GM23338 (cell line): ENCODE measurements around the gene GPR61. TPM values are rescaled to one million over a fixed set of nuclear protein-coding genes. Genes with fewer than 3 reads are reported as not detected.

Experiments used
- ATAC-seq: fragments of 200-7000 bp; cut with Tn5 transposase; 3 replicates; pipeline ENCODE4 v1.9.1; 2020
- DNase-seq: peaks from one replicate; pipeline ENCODE4 v3.0.0-alpha.2; 2015; ENCODE audit warnings: low spot score
- H2AFZ ChIP-seq: fragments of 200-600 bp; sonication (generic); 2 replicates; pipeline ENCODE4 v1.8.0; 2016; ENCODE audit warnings: antibody characterized with exemption, mild to moderate bottlenecking, moderate library complexity
- H3F3A ChIP-seq: fragments of 200-600 bp; sonication (generic); replicated peaks from 2 replicates; pipeline ENCODE4 v1.8.0; 2017; ENCODE audit warnings: antibody characterized with exemption, mixed run types, low read depth
- H3K27ac ChIP-seq: fragments of 200-600 bp; sonication (generic); 2 replicates; pipeline ENCODE4 v1.6.1; 2016; ENCODE audit warnings: low read depth
- H3K27me3 ChIP-seq: fragments of 200-600 bp; sonication (generic); 2 replicates; pipeline ENCODE4 v1.8.0; 2016; ENCODE audit warnings: mild to moderate bottlenecking, mixed run types, moderate library complexity; ENCODE audit not compliant: insufficient read depth
- H3K36me3 ChIP-seq: fragments of 200-600 bp; sonication (generic); 2 replicates; pipeline ENCODE4 v1.8.0; 2016; ENCODE audit warnings: mild to moderate bottlenecking; ENCODE audit not compliant: insufficient read depth
- H3K4me1 ChIP-seq: fragments of 200-600 bp; sonication (generic); 2 replicates; pipeline ENCODE4 v1.8.0; 2016; ENCODE audit warnings: mild to moderate bottlenecking, moderate library complexity; ENCODE audit not compliant: insufficient read depth
- H3K4me2 ChIP-seq: fragments of 200-600 bp; sonication (generic); 2 replicates; pipeline ENCODE4 v1.7.1; 2017; ENCODE audit warnings: mixed run types
- H3K4me3 ChIP-seq: fragments of 200-600 bp; sonication (generic); 2 replicates; pipeline ENCODE4 v1.6.1; 2016; ENCODE audit warnings: mixed run types
- H3K79me2 ChIP-seq: fragments of 200-600 bp; sonication (generic); replicated peaks from 2 replicates; pipeline ENCODE4 v1.8.0; 2017; ENCODE audit warnings: mild to moderate bottlenecking; ENCODE audit not compliant: insufficient read depth
- H3K9me2 ChIP-seq: fragments of 200-600 bp; sonication (generic); 2 replicates; pipeline ENCODE4 v1.8.0; 2017; ENCODE audit not compliant: insufficient read depth
- H4K20me1 ChIP-seq: fragments of 200-600 bp; sonication (generic); replicated peaks from 2 replicates; pipeline ENCODE4 v1.8.0; 2017; ENCODE audit warnings: mild to moderate bottlenecking; ENCODE audit not compliant: insufficient read depth
- H3K27ac Mint-ChIP-seq: 2 replicates; pipeline ENCODE4 v1.8.0; 2020; ENCODE audit warnings: inconsistent platforms, mild to moderate bottlenecking, moderate library complexity, mixed read lengths
- H3K27me3 Mint-ChIP-seq: 3 replicates; pipeline ENCODE4 v1.8.0; 2022; ENCODE audit warnings: low read depth, mild to moderate bottlenecking, moderate library complexity, mixed read lengths, inconsistent platforms; ENCODE audit not compliant: insufficient read depth, poor library complexity
- H3K36me3 Mint-ChIP-seq: 3 replicates; pipeline ENCODE4 v1.8.0; 2021; ENCODE audit warnings: low read depth, mild to moderate bottlenecking, inconsistent platforms, moderate library complexity, mixed read lengths
- H3K4me1 Mint-ChIP-seq: 3 replicates; pipeline ENCODE4 v1.8.0; 2020; ENCODE audit warnings: mild to moderate bottlenecking, inconsistent platforms, mixed read lengths
- H3K4me3 Mint-ChIP-seq: 3 replicates; pipeline ENCODE4 v1.8.0; 2021; ENCODE audit warnings: moderate library complexity, mild to moderate bottlenecking, inconsistent platforms, mixed read lengths
- H3K9me3 Mint-ChIP-seq: 3 replicates; pipeline ENCODE4 v1.8.0; 2020; ENCODE audit warnings: moderate library complexity, mild to moderate bottlenecking, inconsistent platforms, mixed read lengths
- CREB1 ChIP-seq: fragments of 250-450 bp; sonication (Bioruptor Pico); IDR thresholded peaks from 2 replicates; pipeline ENCODE4 v1.5.0; 2020; ENCODE audit warnings: low read depth, mild to moderate bottlenecking, moderate library complexity
- CTCF ChIP-seq, 2 experiments: fragments of 200-600 bp in 1 of 2; sonication (generic) in 1 of 2; conservative IDR thresholded peaks; 2 replicates each; pipeline versions ENCODE4 v1.5.1 to v1.6.1; 2016 to 2017; ENCODE audit warnings: antibody characterized with exemption in 2 of 2, low read depth in 2 of 2, mild to moderate bottlenecking in 2 of 2, moderate library complexity in 1 of 2
- ETS1 ChIP-seq: IDR thresholded peaks from 2 replicates; pipeline ENCODE4 v1.6.1; 2016; ENCODE audit warnings: antibody characterized with exemption
- EZH2 ChIP-seq: fragments of 200-600 bp; sonication (generic); IDR thresholded peaks from one replicate; pipeline ENCODE4 v1.8.0; 2017; ENCODE audit warnings: antibody characterized with exemption, mild to moderate bottlenecking, low read depth; ENCODE audit not compliant: unreplicated experiment
- EZH2phosphoT487 ChIP-seq: fragments of 200-600 bp; sonication (generic); IDR thresholded peaks from one replicate; pipeline ENCODE4 v1.8.1; 2018; ENCODE audit warnings: antibody characterized with exemption; ENCODE audit not compliant: unreplicated experiment
- JUNB ChIP-seq: IDR thresholded peaks from one replicate; pipeline ENCODE4 v1.6.1; 2016; ENCODE audit warnings: antibody characterized with exemption; ENCODE audit not compliant: unreplicated experiment
- NANOG ChIP-seq: IDR thresholded peaks from 2 replicates; pipeline ENCODE4 v1.6.1; 2016; ENCODE audit warnings: antibody characterized with exemption, borderline replicate concordance
- POLR2AphosphoS5 ChIP-seq: IDR thresholded peaks from 2 replicates; pipeline ENCODE4 v1.6.1; 2016; ENCODE audit warnings: antibody characterized with exemption, low read depth
- REST ChIP-seq: IDR thresholded peaks from one replicate; pipeline ENCODE4 v1.6.1; 2018; ENCODE audit warnings: antibody characterized with exemption; ENCODE audit not compliant: unreplicated experiment
- STAT1 ChIP-seq: IDR thresholded peaks from one replicate; pipeline ENCODE4 v1.6.1; 2016; ENCODE audit warnings: antibody characterized with exemption; ENCODE audit not compliant: unreplicated experiment
- ZNF114 ChIP-seq: fragments of 250-450 bp; sonication (Bioruptor Pico); IDR thresholded peaks from 2 replicates; pipeline ENCODE4 v1.5.0; 2020; ENCODE audit warnings: mild to moderate bottlenecking, moderate library complexity
- ZNF331 ChIP-seq: fragments of 250-450 bp; sonication (Bioruptor Pico); IDR thresholded peaks from 2 replicates; pipeline ENCODE4 v1.5.0; 2020; ENCODE audit warnings: low read depth, mild to moderate bottlenecking, moderate library complexity
- ZNF462 ChIP-seq: fragments of 250-450 bp; sonication (Bioruptor Pico); IDR thresholded peaks from 2 replicates; pipeline ENCODE4 v1.5.0; 2020; ENCODE audit warnings: mild to moderate bottlenecking, moderate library complexity
- polyA plus RNA-seq: library from polyadenylated mRNA; unstranded; fragments of >200 nt; fragmentation: Nextera tagmentation; extraction: Ambion mirVana; gene quantifications from 2 replicates; pipeline ENCODE4 v1.2.1, GENCODE V29; 2016
- total RNA-seq: library from RNA; depleted of rRNA; stranded (reverse); fragments of >200 nt; shearing (Covaris generic); gene quantifications from 2 replicates; pipeline ENCODE4 v1.2.3, GENCODE V29; 2014

Gene GPR61
- total and polyA plus RNA-seq, 2 experiments from 2014 or later: 0.13 TPM; not detected in 1

GRCh38 chr1:109559995-109560394, 20.3 kb downstream of the GPR61 start:
- peaks cover 95% of the 10 kb centered on the region for H3K79me2 ChIP-seq
- peaks cover 31% of the 10 kb centered on the region for H3K4me1 ChIP-seq
- no peaks in the 10 kb centered on the region for H3K9me3 Mint-ChIP-seq
- H4K20me1 ChIP-seq: peaks cover 7% of the 10 kb centered on the region; the same call in 1 of the 2 replicates
- no peaks in the 10 kb centered on the region for H3K36me3 ChIP-seq
- no peak overlapping the region for H3K4me3 ChIP-seq
- peaks cover 1% of the 10 kb centered on the region for H3K27me3 Mint-ChIP-seq
- no peaks in the 10 kb centered on the region for H3K9me2 ChIP-seq
- H2AFZ ChIP-seq: no peak overlapping the region
- no peak overlapping the region for H3K4me2 ChIP-seq
- no peak for TF ChIP-seq NANOG
- no peak for TF ChIP-seq ZNF462 (CRISPR knock-in tag)
- TF ChIP-seq CREB1: no peak
- no peak for TF ChIP-seq CTCF (conservative IDR thresholded peaks at IDR 0.05; ENCODE audit: low read depth in 2 of 2)
- TF ChIP-seq EZH2: no peak
- TF ChIP-seq JUNB: no peak
- no peak for TF ChIP-seq EZH2phosphoT487
- no peak for TF ChIP-seq STAT1
- TF ChIP-seq ETS1: no peak
- no peak for TF ChIP-seq POLR2AphosphoS5
- TF ChIP-seq ZNF331: no peak
- no peak for TF ChIP-seq REST
- TF ChIP-seq ZNF114 (CRISPR knock-in tag): no peak
- H3K36me3 Mint-ChIP-seq: 0 out of 3 replicates have a peak, but pooled peaks cover 2% of the 10 kb centered on the region
- H3K27ac Mint-ChIP-seq: no peak overlapping the region
- DNase-seq (no peak), ATAC-seq (no peak)
- peaks cover 36% of the 10 kb centered on the region for H3K4me1 Mint-ChIP-seq
- no peaks in the 10 kb centered on the region; the same call in 1 of the 2 replicates for H3F3A ChIP-seq
- H3K27me3 ChIP-seq: no peaks in the 10 kb centered on the region
- no peak overlapping the region for H3K27ac ChIP-seq
- H3K4me3 Mint-ChIP-seq: no peak overlapping the region
